ENCODE data around the gene PDCD11.

The PDCD11 gene

GRCh38 chr10:103457176-103457712 is 60.8 kb downstream of the PDCD11 start:
- TF ChIP-seq, protein P1, sequence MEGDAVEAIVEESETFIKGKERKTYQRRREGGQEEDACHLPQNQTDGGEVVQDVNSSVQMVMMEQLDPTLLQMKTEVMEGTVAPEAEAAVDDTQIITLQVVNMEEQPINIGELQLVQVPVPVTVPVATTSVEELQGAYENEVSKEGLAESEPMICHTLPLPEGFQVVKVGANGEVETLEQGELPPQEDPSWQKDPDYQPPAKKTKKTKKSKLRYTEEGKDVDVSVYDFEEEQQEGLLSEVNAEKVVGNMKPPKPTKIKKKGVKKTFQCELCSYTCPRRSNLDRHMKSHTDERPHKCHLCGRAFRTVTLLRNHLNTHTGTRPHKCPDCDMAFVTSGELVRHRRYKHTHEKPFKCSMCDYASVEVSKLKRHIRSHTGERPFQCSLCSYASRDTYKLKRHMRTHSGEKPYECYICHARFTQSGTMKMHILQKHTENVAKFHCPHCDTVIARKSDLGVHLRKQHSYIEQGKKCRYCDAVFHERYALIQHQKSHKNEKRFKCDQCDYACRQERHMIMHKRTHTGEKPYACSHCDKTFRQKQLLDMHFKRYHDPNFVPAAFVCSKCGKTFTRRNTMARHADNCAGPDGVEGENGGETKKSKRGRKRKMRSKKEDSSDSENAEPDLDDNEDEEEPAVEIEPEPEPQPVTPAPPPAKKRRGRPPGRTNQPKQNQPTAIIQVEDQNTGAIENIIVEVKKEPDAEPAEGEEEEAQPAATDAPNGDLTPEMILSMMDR (IDR thresholded peaks at IDR 0.05; ENCODE audit: low read depth, low read length, missing control alignments), result no peak

DNA sequence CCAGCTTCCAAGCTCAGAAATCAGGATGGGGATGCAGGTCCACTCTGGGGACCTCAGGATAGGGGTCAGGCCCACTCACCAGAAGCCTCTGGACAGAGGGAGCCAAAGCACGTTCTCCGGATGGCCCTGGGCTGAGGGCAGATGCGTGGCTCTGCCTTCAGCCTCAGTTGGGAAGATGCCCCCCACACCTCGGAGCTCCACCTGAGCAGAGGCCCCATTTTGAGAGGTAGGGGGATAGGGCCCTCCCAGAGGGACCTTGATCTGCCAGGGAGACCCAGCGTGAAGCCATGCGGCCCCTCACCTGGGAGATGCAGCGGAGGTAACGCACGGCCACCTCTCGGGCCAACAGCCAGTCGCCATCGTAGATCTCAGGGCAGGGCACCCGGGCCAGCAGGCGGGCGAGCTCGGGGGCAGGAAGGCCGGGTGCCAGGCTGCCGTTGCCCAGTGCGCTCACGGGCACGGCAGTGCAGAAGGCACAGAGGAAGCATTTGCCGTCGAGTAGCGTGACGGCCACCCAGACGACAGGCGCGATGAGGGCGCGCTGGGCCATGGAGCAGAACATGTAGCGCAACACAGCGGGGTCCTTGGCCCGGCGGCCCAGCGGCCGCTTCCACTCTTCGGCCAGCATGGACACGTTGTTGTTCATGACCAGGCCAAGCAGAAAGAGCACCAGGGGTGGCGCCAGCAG is 61.6 kb downstream of the PDCD11 start:
- TF ChIP-seq, protein P1 (IDR thresholded peaks at IDR 0.05; ENCODE audit: low read depth, low read length, missing control alignments), result no peak
- DNase-seq (ENCODE audit: low read depth), result no peak
- no peak overlapping the region for H3K4me3 ChIP-seq (ENCODE audit: low read depth, low read length)

More at GRCh38 chr10:103457176-103457712, 60.8 kb downstream of the PDCD11 start:
- H3K4me3 ChIP-seq (ENCODE audit: low read depth, low read length), result no peak overlapping the region
- no peak for DNase-seq (ENCODE audit: low read depth)

- H3K4me3 ChIP-seq (ENCODE audit: low read depth, low read length), result no peak within 1 kb of the TSS
- DNase-seq (ENCODE audit: low read depth), result peak; percentile 39
- TF ChIP-seq, protein P1 (IDR thresholded peaks at IDR 0.05; ENCODE audit: low read depth, low read length, missing control alignments), result no peak
Measured at GRCh38 chr10:103458720-103459119, 62.3 kb downstream of the PDCD11 start, which contains the start of gene CALHM1. CALHM1 (minus strand) TSS chr10:103458900; CDS start chr10:103458751, 149 bp downstream.

DNA sequence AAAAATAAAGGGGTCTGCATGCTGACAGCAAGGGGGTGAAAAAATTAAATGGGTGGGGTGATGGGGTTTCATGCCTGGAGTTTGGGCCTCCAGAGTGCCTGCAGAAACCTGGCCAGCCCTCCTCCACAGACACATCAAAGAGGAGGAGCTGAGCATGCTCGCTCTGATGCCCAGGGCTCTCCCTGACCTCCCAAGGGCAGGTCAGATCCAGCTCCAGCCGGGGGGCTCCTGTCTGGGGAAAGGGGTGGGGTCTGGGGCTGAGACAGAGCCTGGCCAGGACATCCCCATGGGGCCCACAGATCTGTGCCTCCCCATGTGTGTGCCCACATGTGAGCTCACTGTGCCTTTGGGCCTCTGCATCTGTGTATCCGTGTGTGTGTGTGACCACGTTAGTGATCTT is 63.2 kb downstream of the PDCD11 start:
- no peak for DNase-seq (ENCODE audit: low read depth)
- TF ChIP-seq, protein P1 (IDR thresholded peaks at IDR 0.05; ENCODE audit: low read depth, low read length, missing control alignments), result no peak
- no peak overlapping the region for H3K4me3 ChIP-seq (ENCODE audit: low read depth, low read length)

DNA sequence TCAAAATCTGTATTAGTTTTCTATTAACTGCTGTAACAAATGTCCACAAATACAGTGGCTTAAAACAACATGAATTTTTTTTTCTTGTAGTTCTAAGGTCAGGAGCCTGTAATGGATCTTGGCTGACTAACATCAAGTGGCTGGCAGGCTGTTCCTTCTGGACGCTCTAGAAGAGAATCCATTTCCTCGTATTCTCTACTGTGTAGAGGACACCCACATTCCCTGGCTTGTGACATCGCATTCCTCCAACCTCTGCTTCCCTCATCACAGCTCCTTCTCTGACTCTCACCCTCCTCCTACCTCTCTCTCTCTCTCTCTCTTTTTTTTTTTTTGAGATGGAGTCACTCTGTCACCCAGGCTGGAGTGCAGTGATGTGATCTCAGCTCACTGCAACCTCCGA is 67.1 kb downstream of the PDCD11 start:
- no peak overlapping the region for H3K4me3 ChIP-seq (ENCODE audit: low read depth, low read length)
- TF ChIP-seq, protein P1 (IDR thresholded peaks at IDR 0.05; ENCODE audit: low read depth, low read length, missing control alignments), result no peak
- no peak for DNase-seq (ENCODE audit: low read depth)

- TF ChIP-seq, protein P1 (IDR thresholded peaks at IDR 0.05; ENCODE audit: low read depth, low read length, missing control alignments), result no peak
- no peak for DNase-seq (ENCODE audit: low read depth)
- H3K4me3 ChIP-seq (ENCODE audit: low read depth, low read length), result no peak overlapping the region
Measured at GRCh38 chr10:103465411-103466179, 69.2 kb downstream of the PDCD11 start.

Data from GM12864 (cell line).